H1 (cell line): ENCODE data around the gene SLC28A1. TPM values are rescaled to one million over a fixed set of nuclear protein-coding genes. Genes with fewer than 3 reads are reported as not detected.
A peak's percentile ranks its signal among the peaks of the same experiment; 100 is the strongest.

Experiments used
- CTCF ChIA-PET: fragments of 300-600 bp; sonication (Branson Sonifier 250); formaldehyde crosslinking; loops from one replicate; lab custom pipeline; 2021; ENCODE audit not compliant: partially characterized antibody; lab: Charles Lee
- POLR2A ChIA-PET: fragments of 300-600 bp; sonication (Branson Sonifier 250); formaldehyde crosslinking; loops from one replicate; lab custom pipeline; 2021; ENCODE audit warnings: inconsistent platforms; ENCODE audit not compliant: partially characterized antibody; lab: Charles Lee
- DNase-seq, 2 experiments: peaks; one replicate each; pipeline versions ENCODE4 v3.0.0 to v3.0.0-alpha.2; 2010 to 2022; ENCODE audit warnings: low spot score in 2 of 2, low read depth in 1 of 2, mixed read lengths in 1 of 2
- FAIRE-seq: peaks from 2 replicates; lab custom pipeline; 2011; peaks lifted over from hg19 to GRCh38; lab: Jason Lieb, UNC
- H2AFZ ChIP-seq: 2 replicates; pipeline ENCODE4 v1.8.1; 2012; ENCODE audit warnings: low read length, inconsistent platforms
- H2AK5ac ChIP-seq: 2 replicates; pipeline ENCODE4 v1.6.1; 2013; ENCODE audit warnings: low read depth, low read length
- H2BK120ac ChIP-seq: replicated peaks from 2 replicates; pipeline ENCODE3; 2013; ENCODE audit warnings: low read depth, low read length, inconsistent platforms
- H2BK12ac ChIP-seq: 2 replicates; pipeline ENCODE4 v1.6.1; 2013; ENCODE audit warnings: low read depth, low read length
- H2BK15ac ChIP-seq: 2 replicates; pipeline ENCODE4 v1.6.1; 2013; ENCODE audit warnings: low read length
- H2BK20ac ChIP-seq: 2 replicates; pipeline ENCODE4 v1.6.1; 2013; ENCODE audit warnings: low read length
- H2BK5ac ChIP-seq: 2 replicates; pipeline ENCODE4 v1.6.1; 2013; ENCODE audit warnings: low read depth, low read length
- H3K14ac ChIP-seq: 2 replicates; pipeline ENCODE4 v1.6.1; 2013; ENCODE audit warnings: inconsistent platforms; ENCODE audit not compliant: insufficient read length
- H3K18ac ChIP-seq: 2 replicates; pipeline ENCODE4 v1.6.1; 2013; ENCODE audit warnings: low read length; ENCODE audit errors: extremely low read depth
- H3K23ac ChIP-seq: 2 replicates; pipeline ENCODE4 v1.6.1; 2013; ENCODE audit warnings: inconsistent platforms; ENCODE audit not compliant: insufficient read length
- H3K23me2 ChIP-seq: 2 replicates; pipeline ENCODE4 v1.6.1; 2013; ENCODE audit warnings: low read depth, low read length
- H3K27ac ChIP-seq: 2 replicates; pipeline ENCODE4 v1.6.1; 2011; ENCODE audit warnings: low read depth, low read length, inconsistent platforms
- H3K27me3 ChIP-seq, 4 experiments: replicated peaks in 1 of 4; 1 replicate in 1 of 4; 2 replicates in 3 of 4; pipeline versions ENCODE4 v1.6.1 to v1.8.1; 2011 to 2013; ENCODE audit warnings: low read length in 3 of 4, mild to moderate bottlenecking in 3 of 4, inconsistent platforms in 2 of 4, mixed read lengths in 2 of 4, moderate library complexity in 1 of 4; ENCODE audit not compliant: control insufficient read depth in 3 of 4, insufficient read depth in 3 of 4; ENCODE audit errors: extremely low read depth in 1 of 4
- H3K36me3 ChIP-seq, 4 experiments: 2 replicates each; pipeline versions ENCODE4 v1.6.1 to v1.8.1; 2011 to 2013; ENCODE audit warnings: mild to moderate bottlenecking in 4 of 4, low read length in 3 of 4, moderate library complexity in 2 of 4, control low read depth in 1 of 4, inconsistent platforms in 1 of 4; ENCODE audit not compliant: insufficient read depth in 4 of 4, control insufficient read depth in 2 of 4
- H3K4ac ChIP-seq: replicated peaks from 2 replicates; pipeline ENCODE3; 2013; ENCODE audit warnings: low read length, low read depth, mixed read lengths, inconsistent platforms; ENCODE audit not compliant: insufficient read length
- H3K4me1 ChIP-seq, 4 experiments: replicated peaks in 1 of 4; 1 replicate in 1 of 4; 2 replicates in 3 of 4; pipeline versions ENCODE4 v1.6.1 to v1.8.1; 2011 to 2013; ENCODE audit warnings: low read length in 3 of 4, inconsistent platforms in 2 of 4, mixed read lengths in 1 of 4; ENCODE audit not compliant: insufficient read depth in 4 of 4, control insufficient read depth in 3 of 4
- H3K4me2 ChIP-seq, 2 experiments: 2 replicates each; pipeline versions ENCODE4 v1.6.1 to v1.8.1; 2011 to 2013; ENCODE audit warnings: low read depth in 2 of 2, low read length in 2 of 2, control low read depth in 1 of 2, inconsistent platforms in 1 of 2, mild to moderate bottlenecking in 1 of 2; ENCODE audit not compliant: insufficient read depth in 1 of 2
- H3K4me3 ChIP-seq, 4 experiments: fragments of 200-600, 300-600 bp in 1 of 4; sonication (generic), shearing (Covaris generic), sonication (Bioruptor Twin) in 1 of 4; 2 replicates each; pipeline versions ENCODE4 v1.5.1 to v1.8.1; 2011 to 2016; ENCODE audit warnings: low read length in 4 of 4, low read depth in 3 of 4, control low read depth in 2 of 4, inconsistent platforms in 2 of 4, mild to moderate bottlenecking in 2 of 4, mixed read lengths in 1 of 4, moderate library complexity in 1 of 4; ENCODE audit not compliant: insufficient read depth in 2 of 4; ENCODE audit errors: extremely low read depth in 1 of 4
- H3K56ac ChIP-seq: replicated peaks from 2 replicates; pipeline ENCODE3; 2013; ENCODE audit warnings: low read depth, mild to moderate bottlenecking, mixed read lengths, low read length, inconsistent platforms; ENCODE audit not compliant: insufficient read length
- H3K79me1 ChIP-seq: 2 replicates; pipeline ENCODE4 v1.6.1; 2013; ENCODE audit warnings: low read depth, low read length, control low read depth
- H3K79me2 ChIP-seq, 2 experiments: 2 replicates each; pipeline versions ENCODE4 v1.6.1 to v1.8.1; 2012 to 2013; ENCODE audit warnings: low read length in 2 of 2, mild to moderate bottlenecking in 2 of 2, inconsistent platforms in 1 of 2; ENCODE audit not compliant: insufficient read depth in 2 of 2, control insufficient read depth in 1 of 2
- H3K9ac ChIP-seq, 4 experiments: replicated peaks in 1 of 4; 1 replicate in 1 of 4; 2 replicates in 3 of 4; pipeline versions ENCODE4 v1.6.1 to v1.8.1; 2011 to 2013; ENCODE audit warnings: low read depth in 3 of 4, low read length in 3 of 4, control low read depth in 2 of 4, mild to moderate bottlenecking in 2 of 4, moderate library complexity in 2 of 4, inconsistent platforms in 1 of 4; ENCODE audit errors: extremely low read depth in 1 of 4
- H3K9me3 ChIP-seq, 2 experiments: 2 replicates each; pipeline versions ENCODE4 v1.6.1 to v1.8.1; 2012 to 2013; ENCODE audit warnings: mild to moderate bottlenecking in 2 of 2, moderate library complexity in 2 of 2, control low read depth in 1 of 2, inconsistent platforms in 1 of 2, low read depth in 1 of 2, low read length in 1 of 2, mixed read lengths in 1 of 2; ENCODE audit not compliant: insufficient read depth in 2 of 2
- H4K20me1 ChIP-seq, 2 experiments: replicated peaks in 1 of 2; 2 replicates each; pipeline versions ENCODE3 to v1.8.1; 2011 to 2013; ENCODE audit warnings: inconsistent platforms in 2 of 2, low read length in 2 of 2, mild to moderate bottlenecking in 1 of 2; ENCODE audit not compliant: insufficient read depth in 2 of 2, control insufficient read depth in 1 of 2
- H4K5ac ChIP-seq: 2 replicates; pipeline ENCODE4 v1.6.1; 2013; ENCODE audit warnings: low read length, low read depth, mixed read lengths, inconsistent platforms; ENCODE audit not compliant: insufficient read length
- H4K8ac ChIP-seq: 2 replicates; pipeline ENCODE4 v1.8.0; 2013; ENCODE audit warnings: mild to moderate bottlenecking, moderate library complexity, low read length, inconsistent platforms; ENCODE audit not compliant: insufficient read depth; ENCODE audit errors: extremely low read depth
- H4K91ac ChIP-seq: replicated peaks from 2 replicates; pipeline ENCODE3; 2013; ENCODE audit warnings: low read length, mixed read lengths, inconsistent platforms; ENCODE audit not compliant: insufficient read length
- CTCF ChIP-seq, 3 experiments: IDR thresholded peaks; 1 replicate in 2 of 3; 2 replicates in 1 of 3; pipeline versions ENCODE4 v1.5.1 to v1.6.1; 2011; ENCODE audit warnings: low read length in 3 of 3, mild to moderate bottlenecking in 3 of 3, inconsistent platforms in 2 of 3, low read depth in 1 of 3, moderate library complexity in 1 of 3; ENCODE audit not compliant: insufficient read depth in 1 of 3; ENCODE audit errors: control extremely low read depth in 1 of 3
- KDM5A ChIP-seq: fragments of 200-600 bp; IDR thresholded peaks from 2 replicates; pipeline ENCODE4 v1.7.1; 2012; ENCODE audit warnings: mild to moderate bottlenecking, low read length, inconsistent platforms, mixed read lengths
- RAD21 ChIP-seq, 2 experiments: IDR thresholded peaks in 1 of 2; conservative IDR thresholded peaks in 1 of 2; 2 replicates each; pipeline ENCODE4 v1.6.1; 2011; ENCODE audit warnings: low read depth in 2 of 2, low read length in 2 of 2, improper control_type of control experiment in 1 of 2, inconsistent platforms in 1 of 2, mild to moderate bottlenecking in 1 of 2, moderate library complexity in 1 of 2
- WGBS, 2 experiments: shearing (Covaris generic) in 1 of 2; methylation state at CpG; one replicate each; pipeline versions ENCODE4 v1.1.6 to v1.1.7; 2013 to 2015; ENCODE audit warnings: low lambda C conversion rate in 2 of 2, mixed read lengths in 2 of 2, inconsistent platforms in 1 of 2, low coverage in 1 of 2, missing lambda C conversion rate in 1 of 2; ENCODE audit not compliant: insufficient replicate concordance in 2 of 2, insufficient coverage in 1 of 2, insufficient read length in 1 of 2; ENCODE audit errors: extremely low coverage in 1 of 2, missing lambda C conversion rate in 1 of 2; 5-methylcytosine and 5-hydroxymethylcytosine counted together
- polyA plus RNA-seq, 7 experiments: library from polyadenylated mRNA; depleted of rRNA in 3 of 7; stranded (reverse) in 5 of 7; unstranded in 2 of 7; fragments of >200 nt in 5 of 7; fragments of 200-250 nt in 2 of 7; gene quantifications; 1 replicate in 5 of 7; 2 replicates in 1 of 7; 4 replicates in 1 of 7; pipeline versions ENCODE4 v1.2.1 to v1.2.3, GENCODE V29; 2011 to 2013; ENCODE audit warnings: missing spikeins in 2 of 7, mixed read lengths in 2 of 7
- total RNA-seq: library from RNA; stranded (reverse); fragmentation: NEBNext Ultra II Directional; extraction: Animal tissue kit (Norgen Biotek cat#: 25700); gene quantifications from 2 replicates; pipeline ENCODE4 v1.2.1, GENCODE V29; 2021

Gene SLC28A1
- total and polyA plus RNA-seq, 2 of the 8 experiments (the other 6 are each of a cell fraction or from before 2014, with no cell fraction given): 0.09 TPM; not detected in 1

GRCh38 chr15:84871428-84871985, 13.0 kb upstream of the SLC28A1 start:
- Histone ChIP-seq H3K23me2 (no peaks in the 10 kb centered on the region), H3K4me2 (no peak overlapping the region), H3K14ac (no peak overlapping the region), H2AK5ac (no peak overlapping the region), H2BK5ac (no peak overlapping the region), H3K36me3 (no peaks in the 10 kb centered on the region), H3K18ac (no peak overlapping the region), H3K79me2 (no peaks in the 10 kb centered on the region), H4K5ac (no peak overlapping the region), H3K27ac (no peak overlapping the region), H2BK12ac (no peak overlapping the region), H3K56ac (no peak overlapping the region), H4K91ac (no peak overlapping the region), H3K4me3 (no peak overlapping the region), H2BK15ac (no peak overlapping the region), H2BK20ac (no peak overlapping the region), H3K4ac (no peak overlapping the region), H3K9me3 (no peaks in the 10 kb centered on the region), H3K4me1 (no peaks in the 10 kb centered on the region), H3K79me1 (no peaks in the 10 kb centered on the region), H2BK120ac (no peak overlapping the region), H3K9ac (no peak overlapping the region), H4K20me1 (peaks cover 0 to 3% of the 10 kb centered on the region in 2 experiments), H3K27me3 (no peaks in the 10 kb centered on the region), H4K8ac (no peak overlapping the region), H3K23ac (no peak overlapping the region), H2AFZ (no peak overlapping the region)
- FAIRE-seq (no peak), DNase-seq (no peak)
- TF ChIP-seq KDM5A (no peak), CTCF (IDR thresholded peaks at IDR 0.05; ENCODE audit: control extremely low read depth in 1 of 3, insufficient read depth in 1 of 3, low read depth in 1 of 3, low read length in 3 of 3) (peak; percentile 30 to 40 (median 40)), RAD21 (IDR thresholded peaks at IDR 0.05 in 1 of 2, conservative IDR thresholded peaks at IDR 0.05 in 1 of 2; ENCODE audit: low read depth in 2 of 2, low read length in 2 of 2) (peak; percentile 34 to 48)
- 88% methylated on average over 9 of the region's 9 CpGs; no CpG with 5 or more reads in 1 of the 2 experiments for WGBS, 2 experiments
- ChIA-PET POLR2A (interaction anchor here (0.7 to 1.7 kb wide), 4 partner anchors 9 to 43 kb away, joined by 4 to 6 read pairs (median 4); no protein-coding TSS in a partner anchor), CTCF (interaction anchor here (0.6 to 3.5 kb wide), 20 partner anchors 10 to 298 kb away, joined by 3 to 20 read pairs (median 5); partner anchors contain the start of genes NMB and WDR73)
